GM19023 (cell line): ENCODE measurements around the gene FMNL3.
"Not testable (repeated sequence)": the region's sequence is repeated elsewhere in the genome, so short reads cannot be mapped to it uniquely, and the experiment has no call there.

ENCODE experiments used
- ATAC-seq: cut with Tn5 transposase; IDR thresholded peaks from one replicate; pipeline ENCODE4 v1.9.1; 2021; ENCODE audit warnings: mild to moderate bottlenecking, moderate library complexity; ENCODE audit not compliant: unreplicated experiment

The FMNL3 gene

DNA sequence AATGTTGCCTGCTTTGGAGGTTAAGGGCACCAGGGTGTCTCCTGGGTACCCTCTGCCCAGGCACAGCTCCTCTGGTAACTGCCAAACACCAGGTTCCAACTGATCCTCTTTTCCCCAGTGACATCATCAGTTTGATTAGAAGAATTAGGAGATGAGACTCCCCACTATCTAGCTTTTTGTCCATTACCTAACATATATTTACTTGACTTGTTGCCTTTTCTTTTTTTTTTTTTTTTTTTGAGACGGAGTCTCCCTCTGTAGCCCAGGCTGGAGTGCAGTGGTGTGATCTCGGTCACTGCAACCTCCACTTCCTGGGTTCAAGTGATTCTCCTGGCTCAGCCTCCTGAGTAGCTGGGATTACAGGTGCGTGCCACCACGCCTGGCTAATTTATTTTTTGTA lies 101.7 kb downstream of the FMNL3 start, which contains the start of gene FAM186B:
FAM186B (minus strand) TSS at position 101 of the 400 bp plus-strand sequence. CDS start 162 bp downstream, outside the sequence.
- ATAC-seq = not testable (repeated sequence)

GRCh38 chr12:49604856-49605255 lies 102.3 kb downstream of the FMNL3 start:
- no peak for ATAC-seq

- ATAC-seq = no peak
Observed at GRCh38 chr12:49603721-49604120, 103.5 kb downstream of the FMNL3 start.

- ATAC-seq = no peak
Observed at GRCh38 chr12:49599961-49600360, 107.2 kb downstream of the FMNL3 start.

GRCh38 chr12:49598527-49598926 lies 108.7 kb downstream of the FMNL3 start:
- no peak for ATAC-seq

DNA sequence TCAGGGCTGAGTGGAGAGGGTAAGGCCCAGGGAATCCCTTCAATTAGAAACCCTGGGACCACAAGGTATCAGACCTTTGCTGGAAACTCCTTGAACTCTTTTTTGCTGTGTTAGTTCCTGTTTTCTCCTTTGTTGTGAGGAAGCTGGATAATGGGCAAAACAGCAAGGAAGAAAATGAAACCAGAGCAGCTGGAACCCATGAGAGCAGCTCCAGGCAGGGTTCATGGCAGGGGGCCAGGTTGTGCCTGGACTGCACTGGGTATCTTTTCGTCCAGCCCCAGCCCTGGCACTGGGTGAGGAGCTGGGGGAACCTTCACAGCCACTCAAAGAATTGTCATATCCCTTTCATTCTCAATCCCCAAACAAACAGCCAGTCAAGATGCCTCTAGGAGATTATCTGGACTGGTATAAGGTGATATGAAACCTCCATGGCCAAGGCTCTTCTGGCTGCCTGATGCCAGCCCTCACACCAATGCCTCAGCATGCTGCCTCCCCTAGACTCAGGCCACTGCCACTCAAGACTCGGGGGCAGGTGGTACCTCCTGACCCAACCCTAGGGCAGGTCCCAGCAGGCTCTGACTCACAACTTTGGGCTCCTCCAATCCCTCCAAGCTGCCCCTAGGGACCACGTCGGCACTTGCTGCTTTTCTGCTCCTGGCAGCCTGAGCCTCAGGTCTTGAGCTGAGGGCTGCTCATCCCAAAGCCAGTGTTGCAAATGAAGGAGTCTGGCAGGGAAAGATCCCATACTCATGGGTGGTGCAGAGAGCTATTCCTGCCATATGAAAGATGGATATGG lies 118.3 kb downstream of the FMNL3 start:
- ATAC-seq = no peak

DNA sequence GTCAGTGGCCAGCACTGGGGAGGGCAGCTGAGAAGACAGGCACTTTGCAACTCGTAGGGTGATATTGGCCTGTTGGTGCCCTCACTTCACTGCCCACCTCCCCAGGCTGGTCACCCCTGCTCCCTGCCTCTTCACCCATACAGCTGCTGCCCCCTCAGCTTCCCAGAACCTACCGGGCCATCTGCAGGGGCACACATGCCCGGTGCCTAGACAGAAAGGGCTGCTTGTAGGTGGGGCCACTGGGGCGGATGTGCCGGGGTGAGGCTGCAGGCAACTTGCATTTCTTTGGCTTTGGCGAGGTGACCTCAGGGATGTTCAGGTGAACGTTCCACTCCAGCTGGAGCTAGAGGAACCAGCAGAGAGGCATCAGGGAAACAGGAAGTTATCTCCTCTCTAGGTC lies 118.9 kb downstream of the FMNL3 start:
- ATAC-seq = no peak

GRCh38 chr12:49587174-49587908 lies 119.9 kb downstream of the FMNL3 start:
- no peak for ATAC-seq
